ENCODE results near the gene ZNF564. TPM values are rescaled to one million over a fixed set of nuclear protein-coding genes. Genes with fewer than 3 reads are reported as not detected.

The ZNF564 gene
- 1.1 to 2.9 TPM (median 2.0 TPM) in 5 replicates for total RNA-seq (2022; extraction: Qiagen RNA extraction; ENCODE audit: low read depth)

DNA sequence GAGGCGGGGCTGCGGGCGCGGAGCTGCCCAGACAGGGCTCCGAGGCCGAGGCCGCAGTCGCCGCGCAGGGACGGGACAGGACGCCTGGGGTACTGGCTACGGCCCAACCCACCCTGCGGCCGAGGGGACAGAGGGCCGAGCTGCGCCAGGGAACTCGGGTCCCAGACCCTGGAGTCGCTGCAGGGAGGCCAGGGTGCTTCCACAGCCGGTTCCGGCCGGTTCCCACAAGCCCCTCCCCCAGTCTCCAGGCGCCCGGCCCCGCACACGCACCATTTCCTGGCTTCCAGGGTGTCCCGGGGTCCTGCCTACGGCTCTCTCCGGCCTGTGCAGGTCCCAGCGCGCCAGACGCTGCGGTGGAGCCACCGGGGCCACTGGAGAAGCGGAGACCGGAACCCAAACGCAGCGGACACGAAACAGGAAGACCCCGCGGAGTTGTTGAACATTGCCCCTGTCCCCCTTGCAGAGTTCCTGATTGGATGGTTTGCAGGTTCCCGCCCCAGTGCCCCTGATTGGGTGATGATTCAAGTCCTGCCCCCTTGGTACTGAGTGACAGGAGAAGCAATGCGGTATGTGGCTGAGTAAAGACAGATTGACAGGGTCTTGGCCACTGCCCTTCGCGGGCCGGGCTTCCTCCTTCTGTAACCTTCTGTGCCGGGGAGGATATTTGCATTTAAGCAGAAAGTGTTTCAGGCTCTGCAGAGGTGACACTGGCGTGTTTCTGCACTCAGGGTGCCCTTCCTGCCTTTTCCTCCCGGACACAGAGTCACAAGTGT, at the start of gene ZNF564:
TSS of gene ZNF564 (minus strand) at position 423 of the 773 bp plus-strand sequence. CDS start at position 273, 150 bp downstream.

DNA sequence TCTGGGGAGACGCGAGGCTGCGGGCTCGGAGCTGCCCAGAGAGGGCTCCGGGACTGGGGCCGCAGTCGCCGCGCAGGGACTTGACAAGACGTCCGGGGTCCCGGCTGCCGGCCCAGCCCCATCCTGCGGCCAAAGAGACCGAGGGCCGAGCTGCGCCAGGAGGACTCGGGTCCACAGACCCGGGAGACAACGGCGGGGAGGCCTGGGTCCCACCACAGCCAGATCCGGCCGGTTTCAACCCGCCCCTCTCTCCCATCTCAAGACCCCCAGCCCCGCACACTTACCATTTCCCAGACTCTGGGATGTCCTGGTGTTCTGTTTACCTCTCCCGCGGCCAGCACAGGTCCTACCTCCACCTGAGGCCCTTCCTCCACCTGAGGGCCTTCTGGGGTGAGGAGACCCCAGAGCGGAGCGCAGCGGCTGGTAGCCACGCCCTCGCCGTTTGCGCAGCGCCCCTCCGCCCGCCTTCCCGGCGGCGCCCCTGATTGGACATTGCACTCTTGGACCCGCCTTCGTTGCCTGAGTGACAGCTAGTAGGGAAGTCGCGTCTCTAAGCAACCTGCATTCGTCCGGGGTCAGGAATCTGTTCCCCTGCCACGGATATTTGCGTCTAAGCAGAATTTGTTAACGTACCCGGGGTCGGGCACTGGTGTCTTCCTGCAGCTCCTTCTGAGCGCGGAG, 66.8 kb downstream of the ZNF564 start, which contains the start of gene ZNF709:
TSS of gene ZNF709 (minus strand) at position 446 of the 681 bp plus-strand sequence. CDS start at position 287, 159 bp downstream.

Other genes starting within 250 kb of the ZNF564 start
- not detected in 5 replicates for gene ZNF563, start 217.8 kb downstream of the ZNF564 start, total RNA-seq (2022; extraction: Qiagen RNA extraction; ENCODE audit: low read depth)
- not detected in 5 replicates for gene ZNF442, start 185.8 kb downstream of the ZNF564 start, total RNA-seq (2022; extraction: Qiagen RNA extraction; ENCODE audit: low read depth)
- 1.3 to 2.1 TPM (median 1.7 TPM) in 5 replicates for gene ZNF799, start 150.2 kb downstream of the ZNF564 start, total RNA-seq (2022; extraction: Qiagen RNA extraction; ENCODE audit: low read depth)
- 0.91 to 1.3 TPM (median 1.0 TPM) in 5 replicates for gene ZNF443, start 110.5 kb downstream of the ZNF564 start, total RNA-seq (2022; extraction: Qiagen RNA extraction; ENCODE audit: low read depth)
- gene ZNF709, start 66.7 kb downstream of the ZNF564 start, total RNA-seq (2022; extraction: Qiagen RNA extraction; ENCODE audit: low read depth): 0.40 TPM in 1 of 5 replicates, not detected in the others
- gene ZNF490, start 59.3 kb upstream of the ZNF564 start, total RNA-seq (2022; extraction: Qiagen RNA extraction; ENCODE audit: low read depth): 0.62 to 1.3 TPM (median 0.79 TPM) in 4 of 5 replicates, not detected in the other
- gene ZNF791, start 59.4 kb upstream of the ZNF564 start, total RNA-seq (2022; extraction: Qiagen RNA extraction; ENCODE audit: low read depth): 3.3 to 6.1 TPM (median 5.5 TPM) in 5 replicates
- 16.3 to 23.1 TPM (median 20.7 TPM) in 5 replicates for gene MAN2B1, start 115.3 kb upstream of the ZNF564 start, total RNA-seq (2022; extraction: Qiagen RNA extraction; ENCODE audit: low read depth)
- 8.1 to 11.1 TPM (median 10.0 TPM) in 5 replicates for gene WDR83, start 115.3 kb upstream of the ZNF564 start, total RNA-seq (2022; extraction: Qiagen RNA extraction; ENCODE audit: low read depth)
- 41.0 to 49.8 TPM (median 46.5 TPM) in 5 replicates for gene DHPS, start 130.4 kb upstream of the ZNF564 start, total RNA-seq (2022; extraction: Qiagen RNA extraction; ENCODE audit: low read depth)
- gene GNG14, start 136.5 kb upstream of the ZNF564 start, total RNA-seq (2022; extraction: Qiagen RNA extraction; ENCODE audit: low read depth): not detected in 5 replicates
- gene FBXW9, start 145.1 kb upstream of the ZNF564 start, total RNA-seq (2022; extraction: Qiagen RNA extraction; ENCODE audit: low read depth): 9.5 to 13.2 TPM (median 12.2 TPM) in 5 replicates
- gene TNPO2, start 172.4 kb upstream of the ZNF564 start, total RNA-seq (2022; extraction: Qiagen RNA extraction; ENCODE audit: low read depth): 25.3 to 34.1 TPM (median 31.2 TPM) in 5 replicates
- 169 to 203 TPM (median 185 TPM) in 5 replicates for gene TRIR, start 183.2 kb upstream of the ZNF564 start, total RNA-seq (2022; extraction: Qiagen RNA extraction; ENCODE audit: low read depth)
- gene GET3, start 186.0 kb upstream of the ZNF564 start, total RNA-seq (2022; extraction: Qiagen RNA extraction; ENCODE audit: low read depth): 69.5 to 100 TPM (median 92.3 TPM) in 5 replicates
- 0.10 to 0.26 TPM (median 0.22 TPM) in 5 replicates for gene BEST2, start 200.3 kb upstream of the ZNF564 start, total RNA-seq (2022; extraction: Qiagen RNA extraction; ENCODE audit: low read depth)
- gene HOOK2, start 224.1 kb upstream of the ZNF564 start, total RNA-seq (2022; extraction: Qiagen RNA extraction; ENCODE audit: low read depth): 9.9 to 11.6 TPM (median 10.9 TPM) in 5 replicates
- 121 to 193 TPM (median 166 TPM) in 5 replicates for gene JUNB, start 240.0 kb upstream of the ZNF564 start, total RNA-seq (2022; extraction: Qiagen RNA extraction; ENCODE audit: low read depth)

Data from A549 treated with GW870086 at 1 μM for 4 hours (cell line).